ENCODE results near the gene BAHCC1. TPM values are rescaled to one million over a fixed set of nuclear protein-coding genes. Genes with fewer than 3 reads are reported as not detected.

BAHCC1 gene
- total RNA-seq, 1 experiment from 2014 or later = 33.7 TPM

DNA sequence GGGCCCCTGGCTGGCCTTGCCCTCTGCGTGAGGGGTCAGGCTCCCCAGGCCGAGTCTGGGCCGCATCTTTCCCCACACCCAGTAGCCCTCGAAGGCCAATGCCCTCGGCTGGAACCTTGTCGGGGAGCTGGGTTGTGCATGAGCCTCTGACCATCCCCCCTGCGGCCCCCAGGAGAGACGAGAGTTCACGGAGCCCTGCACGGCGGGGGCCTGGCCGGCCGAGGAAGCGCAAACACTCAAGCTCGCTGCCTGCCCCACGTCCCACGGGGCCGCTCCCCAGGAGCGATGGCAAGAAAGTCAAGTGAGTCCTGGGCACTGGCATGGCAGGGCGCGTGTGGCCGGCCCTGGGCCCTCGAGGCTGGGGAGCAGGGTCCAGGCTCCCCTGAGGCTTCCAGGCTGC, 57.3 kb downstream of the BAHCC1 start:
- H2AFZ ChIP-seq = no peak overlapping the region
- TF ChIP-seq, protein P1, sequence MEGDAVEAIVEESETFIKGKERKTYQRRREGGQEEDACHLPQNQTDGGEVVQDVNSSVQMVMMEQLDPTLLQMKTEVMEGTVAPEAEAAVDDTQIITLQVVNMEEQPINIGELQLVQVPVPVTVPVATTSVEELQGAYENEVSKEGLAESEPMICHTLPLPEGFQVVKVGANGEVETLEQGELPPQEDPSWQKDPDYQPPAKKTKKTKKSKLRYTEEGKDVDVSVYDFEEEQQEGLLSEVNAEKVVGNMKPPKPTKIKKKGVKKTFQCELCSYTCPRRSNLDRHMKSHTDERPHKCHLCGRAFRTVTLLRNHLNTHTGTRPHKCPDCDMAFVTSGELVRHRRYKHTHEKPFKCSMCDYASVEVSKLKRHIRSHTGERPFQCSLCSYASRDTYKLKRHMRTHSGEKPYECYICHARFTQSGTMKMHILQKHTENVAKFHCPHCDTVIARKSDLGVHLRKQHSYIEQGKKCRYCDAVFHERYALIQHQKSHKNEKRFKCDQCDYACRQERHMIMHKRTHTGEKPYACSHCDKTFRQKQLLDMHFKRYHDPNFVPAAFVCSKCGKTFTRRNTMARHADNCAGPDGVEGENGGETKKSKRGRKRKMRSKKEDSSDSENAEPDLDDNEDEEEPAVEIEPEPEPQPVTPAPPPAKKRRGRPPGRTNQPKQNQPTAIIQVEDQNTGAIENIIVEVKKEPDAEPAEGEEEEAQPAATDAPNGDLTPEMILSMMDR (conservative IDR thresholded peaks at IDR 0.05) = no peak
- TF ChIP-seq EZH2 (IDR thresholded peaks at IDR 0.05; ENCODE audit: low read depth) = no peak
- no peak overlapping the region for H3K4me3 ChIP-seq
- BruUV-seq (replicated peaks) = no TSS peak
- H3K4me1 ChIP-seq (replicated peaks; ENCODE audit: insufficient read depth) = no peaks in the 10 kb centered on the region
- no peaks in the 10 kb centered on the region for H3F3A ChIP-seq (ENCODE audit: insufficient read depth, low read depth)
- DNase-seq = no peak
- no peaks in the 10 kb centered on the region for H3K36me3 ChIP-seq (ENCODE audit: low read depth)
- intact Hi-C loops (cut with micrococcal nuclease; ENCODE audit: unreplicated experiment) = no loop called here
- H3K9me2 ChIP-seq (ENCODE audit: insufficient read depth) = no peaks in the 10 kb centered on the region
- H3K79me2 ChIP-seq (ENCODE audit: low read depth) = no peaks in the 10 kb centered on the region
- ChIA-PET POLR2A (ENCODE audit: unreplicated experiment) (no interaction called here), CTCF (no interaction called here)
- no peak overlapping the region for H3K27ac ChIP-seq
- no peaks in the 10 kb centered on the region for H3K9me3 ChIP-seq (ENCODE audit: insufficient read depth, low read depth)
- H3K27me3 ChIP-seq (ENCODE audit: insufficient read depth, low read depth) = no peaks in the 10 kb centered on the region
- no peak overlapping the region for H3K4me2 ChIP-seq
- H4K20me1 ChIP-seq (ENCODE audit: insufficient read depth) = no peaks in the 10 kb centered on the region

DNA sequence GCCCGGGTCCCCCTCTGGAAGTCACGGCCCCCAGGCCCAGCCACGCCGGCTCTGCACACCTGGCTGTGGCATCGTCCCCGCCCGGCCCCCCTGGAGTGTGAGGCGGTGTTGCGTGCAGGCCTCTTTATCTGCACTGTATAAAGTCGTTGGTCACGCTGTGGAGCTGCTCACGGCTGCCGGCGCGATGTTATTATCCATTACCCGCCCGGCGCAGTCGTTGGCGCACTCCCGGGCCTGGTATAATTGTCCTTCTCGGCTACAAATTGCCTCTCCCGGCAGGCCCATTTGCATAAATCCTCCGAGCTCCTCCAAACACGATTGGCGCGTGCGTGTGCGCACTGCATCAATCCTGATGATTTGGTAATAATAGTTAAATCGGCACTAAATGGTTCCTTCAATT, 57.8 kb downstream of the BAHCC1 start:
- no peak overlapping the region for H3K27ac ChIP-seq
- intact Hi-C loops (cut with micrococcal nuclease; ENCODE audit: unreplicated experiment) = no loop called here
- CTCF ChIA-PET = no interaction called here
- H3K4me1 ChIP-seq (replicated peaks; ENCODE audit: insufficient read depth) = no peaks in the 10 kb centered on the region
- no peaks in the 10 kb centered on the region for H3F3A ChIP-seq (ENCODE audit: insufficient read depth, low read depth)
- TF ChIP-seq, protein P1 (conservative IDR thresholded peaks at IDR 0.05) = no peak
- no peak for TF ChIP-seq EZH2 (IDR thresholded peaks at IDR 0.05; ENCODE audit: low read depth)
- no peaks in the 10 kb centered on the region for H3K79me2 ChIP-seq (ENCODE audit: low read depth)
- POLR2A ChIA-PET (ENCODE audit: unreplicated experiment) = no interaction called here
- no TSS peak for BruUV-seq (replicated peaks)
- no peak overlapping the region for H3K4me2 ChIP-seq
- no peak for DNase-seq
- no peaks in the 10 kb centered on the region for H3K27me3 ChIP-seq (ENCODE audit: insufficient read depth, low read depth)
- H3K36me3 ChIP-seq (ENCODE audit: low read depth) = no peaks in the 10 kb centered on the region
- H4K20me1 ChIP-seq (ENCODE audit: insufficient read depth) = no peaks in the 10 kb centered on the region
- H3K9me2 ChIP-seq (ENCODE audit: insufficient read depth) = no peaks in the 10 kb centered on the region
- no peak overlapping the region for H3K4me3 ChIP-seq
- H3K9me3 ChIP-seq (ENCODE audit: insufficient read depth, low read depth) = no peaks in the 10 kb centered on the region
- no peak overlapping the region for H2AFZ ChIP-seq

DNA sequence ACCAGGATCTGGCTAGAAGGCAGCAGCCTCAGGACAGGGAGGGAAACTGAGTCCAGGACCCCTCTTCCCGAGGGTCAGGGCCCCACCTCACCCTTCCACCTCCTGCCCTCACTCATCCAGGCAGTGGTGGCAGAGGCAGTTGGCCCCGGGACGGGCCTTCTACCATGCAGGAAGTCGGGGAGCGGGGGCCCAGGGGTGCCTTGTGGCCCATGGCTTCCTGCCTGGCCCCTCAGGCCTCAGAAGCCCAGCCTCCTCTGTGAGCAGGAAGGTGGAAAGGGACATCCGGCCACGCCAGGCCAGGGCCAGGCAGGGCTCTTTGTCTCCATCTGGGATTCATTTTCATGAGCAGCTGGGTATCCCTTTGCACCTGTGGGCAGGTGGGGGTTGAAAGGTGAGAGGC, 58.5 kb downstream of the BAHCC1 start:
- no peak overlapping the region for H2AFZ ChIP-seq

More for the DNA sequence above, 58.5 kb downstream of the BAHCC1 start:
- H3K79me2 ChIP-seq (ENCODE audit: low read depth) = no peaks in the 10 kb centered on the region
- H3K4me1 ChIP-seq (replicated peaks; ENCODE audit: insufficient read depth) = no peaks in the 10 kb centered on the region
- H3K4me3 ChIP-seq = no peak overlapping the region
- no peaks in the 10 kb centered on the region for H3K9me2 ChIP-seq (ENCODE audit: insufficient read depth)
- no peaks in the 10 kb centered on the region for H3F3A ChIP-seq (ENCODE audit: insufficient read depth, low read depth)
- no peaks in the 10 kb centered on the region for H3K9me3 ChIP-seq (ENCODE audit: insufficient read depth, low read depth)
- ChIA-PET POLR2A (ENCODE audit: unreplicated experiment) (no interaction called here), CTCF (no interaction called here)
- TF ChIP-seq, protein P1 (conservative IDR thresholded peaks at IDR 0.05) = no peak
- no peak for TF ChIP-seq EZH2 (IDR thresholded peaks at IDR 0.05; ENCODE audit: low read depth)
- no peaks in the 10 kb centered on the region for H3K27me3 ChIP-seq (ENCODE audit: insufficient read depth, low read depth)
- no TSS peak for BruUV-seq (replicated peaks)
- no peak overlapping the region for H3K4me2 ChIP-seq
- DNase-seq = no peak
- intact Hi-C loops (cut with micrococcal nuclease; ENCODE audit: unreplicated experiment) = no loop called here
- H4K20me1 ChIP-seq (ENCODE audit: insufficient read depth) = no peaks in the 10 kb centered on the region
- H3K27ac ChIP-seq = no peak overlapping the region
- no peaks in the 10 kb centered on the region for H3K36me3 ChIP-seq (ENCODE audit: low read depth)
